Measurements from ENCODE around the gene OASL.

The OASL gene

GRCh38 chr12:121013715-121014114 lies 25.3 kb downstream of the OASL start:
- no peak for FAIRE-seq

DNA sequence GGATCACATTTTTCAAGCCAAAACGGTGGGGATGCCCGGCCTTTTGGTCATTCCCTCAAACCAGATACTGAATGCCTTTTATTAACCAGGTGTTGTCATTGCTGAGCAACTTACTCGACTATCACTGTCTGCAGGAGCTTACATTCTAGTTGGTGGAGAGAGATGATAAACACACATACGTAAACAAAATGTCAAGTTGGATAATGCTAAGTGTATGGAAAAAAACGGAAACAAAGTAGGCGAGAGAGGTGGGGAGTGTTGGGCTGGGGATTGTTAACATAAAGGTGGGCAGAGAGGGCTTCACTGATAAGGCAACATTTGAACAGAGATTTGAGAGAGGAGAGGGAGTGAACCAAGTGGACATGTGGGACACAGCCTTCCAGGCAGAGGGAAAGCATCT lies 27.2 kb downstream of the OASL start:
- FAIRE-seq, result no peak

DNA sequence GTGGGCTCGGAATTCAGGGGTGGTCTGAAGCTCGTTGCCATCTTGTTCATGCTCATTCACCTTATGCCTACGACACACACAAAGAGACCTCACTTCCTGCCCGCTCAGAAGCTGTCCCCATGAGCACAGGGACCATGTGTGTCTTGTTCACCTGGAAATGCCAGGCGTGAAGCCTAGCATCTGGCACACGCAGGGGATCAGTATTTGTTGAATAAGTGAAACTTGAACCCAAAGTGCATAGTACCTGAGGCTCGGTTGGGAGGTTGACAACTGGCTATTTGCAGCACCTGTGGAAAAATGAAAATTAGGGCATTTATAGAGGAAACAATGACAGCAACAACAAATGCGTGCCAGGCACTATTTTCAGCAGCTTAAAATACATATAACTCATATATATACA lies 28.2 kb downstream of the OASL start:
- no peak for FAIRE-seq

DNA sequence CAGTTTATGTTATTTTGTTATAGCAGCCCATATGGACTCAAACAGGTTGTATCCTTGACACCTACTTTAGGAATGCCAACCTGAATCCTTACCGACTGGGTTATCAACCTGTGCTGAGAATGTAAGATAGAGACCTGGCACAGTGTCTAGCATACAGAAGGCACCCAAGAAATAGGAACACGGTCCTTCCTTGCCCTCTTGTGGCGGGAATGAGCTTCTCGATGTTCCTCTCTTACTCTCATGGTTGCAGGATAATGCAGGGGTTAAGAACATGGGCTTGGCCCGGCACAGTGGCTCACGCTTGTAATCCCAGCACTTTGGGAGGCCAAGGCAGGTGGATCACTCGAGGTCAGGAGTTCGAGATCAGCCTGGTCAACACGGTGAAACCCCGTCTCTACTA lies 29.3 kb downstream of the OASL start:
- no peak for FAIRE-seq

DNA sequence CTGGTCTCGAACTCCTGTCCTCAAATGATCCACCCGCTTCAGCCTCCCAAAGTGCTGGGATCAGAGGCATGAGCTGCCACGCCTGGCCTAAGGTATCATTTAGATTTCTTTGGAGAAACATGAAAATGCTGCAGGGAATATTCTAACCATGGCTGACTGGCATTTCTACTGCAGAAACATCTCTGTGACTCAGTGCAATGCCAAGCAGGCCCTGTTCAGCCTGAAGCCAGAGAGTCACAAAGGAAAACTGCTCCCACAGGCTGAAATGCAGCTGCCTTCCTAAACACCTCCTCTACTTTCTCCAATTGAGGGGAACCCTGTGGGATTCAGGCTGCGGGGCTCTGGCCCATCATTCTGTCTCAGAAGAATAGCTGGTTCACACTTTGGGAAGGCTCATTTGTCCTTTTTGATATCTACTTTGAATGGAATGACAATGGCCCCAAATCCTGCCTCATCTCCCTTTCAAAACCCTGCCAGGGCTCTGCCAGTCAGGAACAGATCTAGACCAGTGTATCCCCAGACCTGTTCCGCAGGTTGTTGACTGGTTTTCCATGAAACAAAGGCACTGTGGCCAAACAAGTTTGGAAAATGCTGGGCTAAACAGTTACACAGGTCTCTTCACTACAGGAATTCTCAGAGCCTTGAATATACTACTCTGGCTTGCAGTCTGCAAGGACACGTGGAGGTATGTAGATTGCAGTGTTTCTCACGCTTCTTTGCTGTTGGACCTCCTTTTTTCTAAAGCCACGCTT lies 30.5 kb downstream of the OASL start:
- FAIRE-seq, result no peak

- FAIRE-seq, result no peak
These were observed 33.7 kb downstream of the OASL start for GRCh38 chr12:121005346-121005815.

GRCh38 chr12:121004253-121004815 lies 34.7 kb downstream of the OASL start:
- no peak for FAIRE-seq

- FAIRE-seq, result no peak
These were observed 35.4 kb downstream of the OASL start for GRCh38 chr12:121003650-121004049.

DNA sequence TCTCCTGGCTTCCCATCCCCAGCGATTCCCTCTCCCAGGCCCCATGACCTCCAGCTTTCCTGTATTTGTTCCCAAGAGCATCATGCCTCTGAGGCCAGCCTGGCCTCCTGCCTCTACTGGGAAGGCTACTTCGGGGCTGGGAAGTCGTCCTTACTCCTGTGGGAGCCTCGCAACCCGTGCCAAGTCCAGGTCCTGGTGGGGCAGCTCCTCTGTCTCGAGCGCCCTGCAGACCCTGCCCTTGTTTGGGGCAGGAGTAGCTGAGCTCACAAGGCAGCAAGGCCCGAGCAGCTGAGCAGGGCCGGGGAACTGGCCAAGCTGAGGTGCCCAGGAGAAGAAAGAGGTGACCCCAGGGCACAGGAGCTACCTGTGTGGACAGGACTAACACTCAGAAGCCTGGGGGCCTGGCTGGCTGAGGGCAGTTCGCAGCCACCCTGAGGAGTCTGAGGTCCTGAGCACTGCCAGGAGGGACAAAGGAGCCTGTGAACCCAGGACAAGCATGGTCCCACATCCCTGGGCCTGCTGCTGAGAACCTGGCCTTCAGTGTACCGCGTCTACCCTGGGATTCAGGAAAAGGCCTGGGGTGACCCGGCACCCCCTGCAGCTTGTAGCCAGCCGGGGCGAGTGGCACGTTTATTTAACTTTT lies 37.1 kb downstream of the OASL start:
- no peak for FAIRE-seq

GRCh38 chr12:121001060-121001459 lies 38.0 kb downstream of the OASL start:
- no peak for FAIRE-seq

GRCh38 chr12:121000530-121000929 lies 38.5 kb downstream of the OASL start:
- no peak for FAIRE-seq

DNA sequence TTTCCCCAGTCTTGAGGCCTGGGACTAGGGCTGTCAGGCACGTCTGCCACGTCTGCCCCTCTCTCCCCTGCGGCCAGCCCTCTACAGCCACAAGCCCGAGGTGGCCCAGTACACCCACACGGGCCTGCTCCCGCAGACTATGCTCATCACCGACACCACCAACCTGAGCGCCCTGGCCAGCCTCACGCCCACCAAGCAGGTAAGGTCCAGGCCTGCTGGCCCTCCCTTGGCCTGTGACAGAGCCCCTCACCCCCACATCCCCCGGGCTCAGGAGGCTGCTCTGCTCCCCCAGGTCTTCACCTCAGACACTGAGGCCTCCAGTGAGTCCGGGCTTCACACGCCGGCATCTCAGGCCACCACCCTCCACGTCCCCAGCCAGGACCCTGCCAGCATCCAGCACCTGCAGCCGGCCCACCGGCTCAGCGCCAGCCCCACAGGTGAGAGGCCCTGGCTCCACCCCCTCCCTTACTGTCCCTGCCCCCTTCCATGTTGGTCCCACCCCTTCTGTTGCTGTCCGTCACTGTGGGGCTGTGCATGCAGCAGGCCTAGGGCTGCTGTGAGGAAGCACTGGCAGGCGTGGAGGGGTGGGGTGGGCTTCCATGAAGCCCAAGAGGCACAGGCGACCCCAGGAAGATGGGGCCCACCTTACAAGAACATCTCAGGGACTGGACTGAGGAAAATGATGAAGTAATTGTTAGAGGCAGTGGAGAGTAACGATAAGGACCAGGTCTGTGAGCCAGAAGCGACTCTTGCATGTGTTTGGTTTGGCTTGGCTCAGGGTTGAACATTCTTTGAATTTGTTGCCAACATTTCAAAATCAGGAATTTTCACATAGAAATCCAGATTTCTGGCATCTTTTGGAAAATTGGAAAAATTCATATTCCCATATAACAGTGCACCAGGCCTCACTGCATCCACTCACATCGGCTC lies 39.6 kb downstream of the OASL start:
- no peak for FAIRE-seq

- no peak for FAIRE-seq
These were observed 40.6 kb downstream of the OASL start for GRCh38 chr12:120998435-120998834.

DNA sequence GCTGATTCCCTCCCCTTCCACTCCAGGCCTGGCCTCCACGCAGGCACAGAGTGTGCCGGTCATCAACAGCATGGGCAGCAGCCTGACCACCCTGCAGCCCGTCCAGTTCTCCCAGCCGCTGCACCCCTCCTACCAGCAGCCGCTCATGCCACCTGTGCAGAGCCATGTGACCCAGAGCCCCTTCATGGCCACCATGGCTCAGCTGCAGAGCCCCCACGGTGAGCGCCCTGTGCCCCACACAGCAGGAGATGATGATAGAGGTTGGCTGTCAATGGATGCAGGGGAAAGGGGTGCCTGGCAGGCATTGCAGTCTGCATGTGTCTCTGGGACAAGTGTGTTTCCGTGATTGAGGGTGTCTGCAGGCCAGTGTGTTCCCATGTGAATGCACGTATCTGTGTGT lies 41.6 kb downstream of the OASL start:
- FAIRE-seq, result no peak

DNA sequence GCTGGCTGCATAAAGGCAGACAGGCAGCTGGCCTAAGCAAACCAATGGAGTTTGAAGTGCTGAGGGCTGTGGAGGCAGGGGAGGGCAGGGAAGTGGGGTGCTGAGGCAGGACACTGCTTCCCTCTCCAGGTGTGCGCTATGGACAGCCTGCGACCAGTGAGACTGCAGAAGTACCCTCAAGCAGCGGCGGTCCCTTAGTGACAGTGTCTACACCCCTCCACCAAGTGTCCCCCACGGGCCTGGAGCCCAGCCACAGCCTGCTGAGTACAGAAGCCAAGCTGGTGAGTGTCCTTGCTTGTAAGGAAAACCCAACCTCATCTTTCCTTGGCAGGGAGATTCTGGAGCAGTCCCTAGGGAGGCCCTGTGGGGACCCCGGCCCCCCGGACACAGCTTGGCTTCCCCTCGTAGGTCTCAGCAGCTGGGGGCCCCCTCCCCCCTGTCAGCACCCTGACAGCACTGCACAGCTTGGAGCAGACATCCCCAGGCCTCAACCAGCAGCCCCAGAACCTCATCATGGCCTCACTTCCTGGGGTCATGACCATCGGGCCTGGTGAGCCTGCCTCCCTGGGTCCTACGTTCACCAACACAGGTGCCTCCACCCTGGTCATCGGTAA lies 42.8 kb downstream of the OASL start:
- FAIRE-seq, result no peak

DNA sequence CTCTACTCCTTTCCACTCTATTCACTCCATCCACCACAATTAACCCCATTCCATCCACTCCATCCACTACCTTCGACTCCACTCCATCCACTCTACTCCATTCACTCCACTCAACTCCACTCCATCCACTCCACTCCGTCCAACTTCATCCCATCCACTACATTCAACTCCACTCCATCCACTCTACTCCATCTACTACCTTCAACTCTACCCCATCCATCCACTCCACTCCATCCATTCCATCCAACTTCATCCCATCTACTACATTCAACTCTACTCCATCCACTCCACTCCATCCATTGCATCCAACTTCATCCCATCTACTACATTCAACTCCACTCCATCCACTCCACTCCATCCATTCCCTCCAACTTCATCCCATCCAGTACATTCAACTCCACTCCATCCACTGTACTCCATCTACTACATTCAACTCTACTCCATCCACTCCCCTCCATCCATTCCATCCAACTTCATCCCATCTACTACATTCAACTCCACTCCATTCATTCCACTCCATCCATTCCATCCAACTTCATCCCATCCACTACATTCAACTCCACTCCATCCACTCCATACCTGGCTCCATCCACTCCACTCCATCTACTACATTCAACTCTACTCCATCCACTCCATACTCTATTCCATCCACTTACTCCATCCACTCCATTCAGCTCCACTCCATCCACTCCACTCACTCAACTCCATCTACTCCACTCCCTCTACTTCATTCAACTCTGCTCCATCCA lies 44.3 kb downstream of the OASL start:
- no peak for FAIRE-seq

DNA sequence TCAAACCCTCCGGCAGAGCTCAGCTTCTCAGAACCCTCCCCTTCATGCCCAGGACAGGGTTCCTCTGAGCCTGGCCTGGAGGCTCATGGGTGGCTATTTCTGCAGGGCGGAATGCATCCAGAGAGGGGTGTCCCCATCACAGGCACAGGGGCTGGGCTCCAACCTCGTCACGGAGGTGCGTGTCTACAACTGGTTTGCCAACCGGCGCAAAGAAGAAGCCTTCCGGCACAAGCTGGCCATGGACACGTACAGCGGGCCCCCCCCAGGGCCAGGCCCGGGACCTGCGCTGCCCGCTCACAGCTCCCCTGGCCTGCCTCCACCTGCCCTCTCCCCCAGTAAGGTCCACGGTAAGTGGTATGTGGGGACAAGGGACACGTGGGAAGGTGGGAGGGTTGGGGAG lies 45.0 kb downstream of the OASL start:
- no peak for FAIRE-seq

DNA sequence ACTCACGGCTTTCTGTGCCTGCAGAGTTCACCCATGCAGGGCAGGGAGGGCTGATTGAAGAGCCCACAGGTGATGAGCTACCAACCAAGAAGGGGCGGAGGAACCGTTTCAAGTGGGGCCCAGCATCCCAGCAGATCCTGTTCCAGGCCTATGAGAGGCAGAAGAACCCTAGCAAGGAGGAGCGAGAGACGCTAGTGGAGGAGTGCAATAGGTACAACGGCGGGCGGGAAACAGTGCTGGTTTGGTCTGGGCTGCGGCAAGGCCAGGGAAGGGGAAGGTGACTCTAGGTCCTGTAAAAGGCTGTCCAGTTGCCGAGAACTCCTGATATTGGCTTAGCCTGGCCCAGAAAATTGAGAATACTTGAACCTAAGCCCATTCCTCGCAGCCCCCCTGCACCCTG lies 45.5 kb downstream of the OASL start:
- FAIRE-seq, result no peak

DNA sequence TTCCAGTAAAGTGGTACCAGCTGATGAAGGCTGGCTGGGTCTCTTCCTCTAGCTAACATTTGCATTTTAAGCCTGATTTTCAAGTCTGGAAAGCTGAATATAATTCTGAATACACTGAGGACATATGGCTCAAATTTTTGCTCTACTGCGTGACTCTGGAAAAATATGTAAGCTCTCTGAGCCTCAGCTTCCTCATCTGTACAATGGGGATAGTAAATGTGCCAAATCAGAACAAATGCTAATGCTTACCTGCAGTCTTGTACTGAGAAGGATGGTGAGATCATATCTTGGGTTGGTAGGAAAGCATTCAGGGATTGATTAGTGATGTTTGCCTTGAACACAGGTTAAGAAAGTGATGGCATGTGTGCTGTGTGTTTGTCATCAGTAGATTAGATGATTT lies 46.1 kb downstream of the OASL start:
- no peak for FAIRE-seq

- FAIRE-seq, result no peak
These were observed 47.1 kb downstream of the OASL start for GRCh38 chr12:120991965-120992364.

GRCh38 chr12:120990487-120991055 lies 48.5 kb downstream of the OASL start:
- no peak for FAIRE-seq

- no peak for FAIRE-seq
These were observed 49.4 kb downstream of the OASL start for GRCh38 chr12:120989687-120990086.

Measured in islet of Langerhans (tissue), 1 donor.